ENCODE data around the gene INHA.

The INHA gene

DNA sequence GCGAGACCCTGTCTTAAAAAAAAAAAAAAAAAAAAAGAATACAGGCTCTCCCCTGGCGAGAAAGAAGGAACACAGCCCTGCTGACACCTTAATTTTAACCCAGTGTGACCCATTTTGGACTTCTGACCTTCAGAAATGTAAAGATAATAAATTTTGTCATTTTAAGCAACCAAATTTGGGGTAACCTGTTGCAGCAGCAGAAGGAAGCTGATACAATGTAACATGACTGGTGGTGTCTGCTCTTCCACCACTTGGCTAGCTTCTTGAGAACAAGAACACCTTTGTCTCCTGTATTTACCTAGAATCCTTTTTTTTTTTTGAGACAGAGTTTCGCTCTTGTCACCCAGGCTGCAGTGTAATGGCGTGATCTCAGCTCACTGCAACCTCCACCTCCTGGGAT lies 19.0 kb downstream of the INHA start:
- H3K9me3 ChIP-seq (replicated peaks; ENCODE audit: insufficient read depth, low read length), result no peaks in the 10 kb centered on the region
- no peak for DNase-seq
- H3K9me2 ChIP-seq (replicated peaks; ENCODE audit: insufficient read depth, low read length), result no peaks in the 10 kb centered on the region
- no peaks in the 10 kb centered on the region for H4K20me1 ChIP-seq (ENCODE audit: insufficient read depth, low read length)
- H2AFZ ChIP-seq (ENCODE audit: low read length), result no peak overlapping the region
- TF ChIP-seq, protein P1, sequence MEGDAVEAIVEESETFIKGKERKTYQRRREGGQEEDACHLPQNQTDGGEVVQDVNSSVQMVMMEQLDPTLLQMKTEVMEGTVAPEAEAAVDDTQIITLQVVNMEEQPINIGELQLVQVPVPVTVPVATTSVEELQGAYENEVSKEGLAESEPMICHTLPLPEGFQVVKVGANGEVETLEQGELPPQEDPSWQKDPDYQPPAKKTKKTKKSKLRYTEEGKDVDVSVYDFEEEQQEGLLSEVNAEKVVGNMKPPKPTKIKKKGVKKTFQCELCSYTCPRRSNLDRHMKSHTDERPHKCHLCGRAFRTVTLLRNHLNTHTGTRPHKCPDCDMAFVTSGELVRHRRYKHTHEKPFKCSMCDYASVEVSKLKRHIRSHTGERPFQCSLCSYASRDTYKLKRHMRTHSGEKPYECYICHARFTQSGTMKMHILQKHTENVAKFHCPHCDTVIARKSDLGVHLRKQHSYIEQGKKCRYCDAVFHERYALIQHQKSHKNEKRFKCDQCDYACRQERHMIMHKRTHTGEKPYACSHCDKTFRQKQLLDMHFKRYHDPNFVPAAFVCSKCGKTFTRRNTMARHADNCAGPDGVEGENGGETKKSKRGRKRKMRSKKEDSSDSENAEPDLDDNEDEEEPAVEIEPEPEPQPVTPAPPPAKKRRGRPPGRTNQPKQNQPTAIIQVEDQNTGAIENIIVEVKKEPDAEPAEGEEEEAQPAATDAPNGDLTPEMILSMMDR (IDR thresholded peaks at IDR 0.05; ENCODE audit: low read length), result no peak
- no peak for TF ChIP-seq EZH2 (optimal IDR thresholded peaks at IDR 0.05; ENCODE audit: low read depth, low read length)
- TF ChIP-seq EZH2phosphoT487 (IDR thresholded peaks at IDR 0.05; ENCODE audit: low read length), result no peak
- no peaks in the 10 kb centered on the region for H3F3A ChIP-seq (ENCODE audit: insufficient read depth, low read length)
- H3K36me3 ChIP-seq (replicated peaks; ENCODE audit: insufficient read depth, low read length), result no peaks in the 10 kb centered on the region
- H3K4me2 ChIP-seq (ENCODE audit: low read depth, low read length), result no peak overlapping the region
- H3K27ac ChIP-seq (ENCODE audit: low read length), result no peak overlapping the region
- no peaks in the 10 kb centered on the region for H3K79me2 ChIP-seq (ENCODE audit: low read length)
- H3K27me3 ChIP-seq (replicated peaks; ENCODE audit: insufficient read depth, low read length), result no peaks in the 10 kb centered on the region
- H3K9ac ChIP-seq (ENCODE audit: low read length), result no peak overlapping the region
- no peaks in the 10 kb centered on the region for H3K4me1 ChIP-seq (ENCODE audit: low read length)
- H3K4me3 ChIP-seq (ENCODE audit: low read length), result no peak overlapping the region

DNA sequence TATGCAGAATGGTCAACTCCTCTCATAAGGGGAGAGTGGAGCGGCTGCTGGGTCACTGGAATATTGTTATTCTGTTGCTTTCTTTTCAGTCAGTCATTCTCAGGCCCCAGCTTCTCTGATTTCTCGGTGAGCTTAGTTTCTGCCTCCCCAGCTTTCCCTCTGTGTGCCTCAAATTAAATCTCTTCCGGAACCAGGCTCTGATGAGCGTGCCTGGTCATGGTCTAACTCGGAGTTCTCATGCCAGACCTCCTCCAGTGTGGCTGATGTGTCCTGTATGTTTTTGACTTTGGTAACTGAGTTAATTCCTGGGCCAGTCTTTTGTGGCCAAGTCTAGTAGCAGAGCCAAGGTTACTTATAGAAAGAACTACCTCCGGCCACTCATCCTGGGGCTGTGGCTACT lies 20.6 kb downstream of the INHA start:
- Histone ChIP-seq H3K4me1 (ENCODE audit: low read length) (peaks cover 5% of the 10 kb centered on the region), H4K20me1 (ENCODE audit: insufficient read depth, low read length) (no peaks in the 10 kb centered on the region), H3K79me2 (ENCODE audit: low read length) (no peaks in the 10 kb centered on the region), H3K9me3 (replicated peaks; ENCODE audit: insufficient read depth, low read length) (no peaks in the 10 kb centered on the region), H3K9me2 (replicated peaks; ENCODE audit: insufficient read depth, low read length) (no peaks in the 10 kb centered on the region), H3K27ac (ENCODE audit: low read length) (no peak overlapping the region), H3K36me3 (replicated peaks; ENCODE audit: insufficient read depth, low read length) (no peaks in the 10 kb centered on the region), H3K4me3 (ENCODE audit: low read length) (no peak overlapping the region), H3F3A (ENCODE audit: insufficient read depth, low read length) (peaks cover 7% of the 10 kb centered on the region; the same call in 1 of the 2 replicates), H3K9ac (ENCODE audit: low read length) (no peak overlapping the region), H3K4me2 (ENCODE audit: low read depth, low read length) (no peak overlapping the region), H2AFZ (ENCODE audit: low read length) (no peak overlapping the region), H3K27me3 (replicated peaks; ENCODE audit: insufficient read depth, low read length) (no peaks in the 10 kb centered on the region)
- DNase-seq, result no peak
- TF ChIP-seq EZH2 (optimal IDR thresholded peaks at IDR 0.05; ENCODE audit: low read depth, low read length) (no peak), EZH2phosphoT487 (IDR thresholded peaks at IDR 0.05; ENCODE audit: low read length) (no peak)
- TF ChIP-seq, protein P1 (IDR thresholded peaks at IDR 0.05; ENCODE audit: low read length), result no peak

DNA sequence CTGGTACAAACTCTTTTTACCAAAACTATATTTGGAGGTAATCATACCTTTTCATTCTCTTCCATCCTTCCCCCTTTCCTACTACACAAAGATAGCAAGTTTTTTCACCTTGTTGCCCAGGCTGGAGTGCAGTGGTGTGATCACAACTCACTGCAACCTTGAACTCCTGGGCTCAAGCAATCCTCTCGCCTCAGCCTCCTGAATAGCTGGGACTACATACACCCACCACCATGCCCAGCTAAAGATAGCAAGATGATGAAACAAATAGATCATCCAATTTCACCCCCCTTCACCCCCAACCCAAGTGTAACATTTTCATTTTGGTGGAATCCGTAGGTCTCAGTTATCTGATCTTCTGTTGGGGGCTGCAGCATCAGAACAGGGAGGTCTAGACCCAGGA lies 21.0 kb downstream of the INHA start:
- no peak overlapping the region for H3K4me3 ChIP-seq (ENCODE audit: low read length)
- no peak for DNase-seq
- no peaks in the 10 kb centered on the region for H4K20me1 ChIP-seq (ENCODE audit: insufficient read depth, low read length)
- H3K4me1 ChIP-seq (ENCODE audit: low read length), result peaks cover 5% of the 10 kb centered on the region
- TF ChIP-seq, protein P1 (IDR thresholded peaks at IDR 0.05; ENCODE audit: low read length), result no peak
- TF ChIP-seq EZH2 (optimal IDR thresholded peaks at IDR 0.05; ENCODE audit: low read depth, low read length) (no peak), EZH2phosphoT487 (IDR thresholded peaks at IDR 0.05; ENCODE audit: low read length) (no peak)
- no peak overlapping the region for H2AFZ ChIP-seq (ENCODE audit: low read length)
- no peaks in the 10 kb centered on the region for H3K27me3 ChIP-seq (replicated peaks; ENCODE audit: insufficient read depth, low read length)
- H3K27ac ChIP-seq (ENCODE audit: low read length), result no peak overlapping the region
- no peaks in the 10 kb centered on the region for H3K36me3 ChIP-seq (replicated peaks; ENCODE audit: insufficient read depth, low read length)
- no peak overlapping the region for H3K9ac ChIP-seq (ENCODE audit: low read length)
- H3K79me2 ChIP-seq (ENCODE audit: low read length), result no peaks in the 10 kb centered on the region
- H3K9me2 ChIP-seq (replicated peaks; ENCODE audit: insufficient read depth, low read length), result no peaks in the 10 kb centered on the region
- no peak overlapping the region for H3K4me2 ChIP-seq (ENCODE audit: low read depth, low read length)
- peaks cover 7% of the 10 kb centered on the region; the same call in 1 of the 2 replicates for H3F3A ChIP-seq (ENCODE audit: insufficient read depth, low read length)
- H3K9me3 ChIP-seq (replicated peaks; ENCODE audit: insufficient read depth, low read length), result no peaks in the 10 kb centered on the region
